ENCODE data around the gene CDC42BPG.

CDC42BPG gene

DNA sequence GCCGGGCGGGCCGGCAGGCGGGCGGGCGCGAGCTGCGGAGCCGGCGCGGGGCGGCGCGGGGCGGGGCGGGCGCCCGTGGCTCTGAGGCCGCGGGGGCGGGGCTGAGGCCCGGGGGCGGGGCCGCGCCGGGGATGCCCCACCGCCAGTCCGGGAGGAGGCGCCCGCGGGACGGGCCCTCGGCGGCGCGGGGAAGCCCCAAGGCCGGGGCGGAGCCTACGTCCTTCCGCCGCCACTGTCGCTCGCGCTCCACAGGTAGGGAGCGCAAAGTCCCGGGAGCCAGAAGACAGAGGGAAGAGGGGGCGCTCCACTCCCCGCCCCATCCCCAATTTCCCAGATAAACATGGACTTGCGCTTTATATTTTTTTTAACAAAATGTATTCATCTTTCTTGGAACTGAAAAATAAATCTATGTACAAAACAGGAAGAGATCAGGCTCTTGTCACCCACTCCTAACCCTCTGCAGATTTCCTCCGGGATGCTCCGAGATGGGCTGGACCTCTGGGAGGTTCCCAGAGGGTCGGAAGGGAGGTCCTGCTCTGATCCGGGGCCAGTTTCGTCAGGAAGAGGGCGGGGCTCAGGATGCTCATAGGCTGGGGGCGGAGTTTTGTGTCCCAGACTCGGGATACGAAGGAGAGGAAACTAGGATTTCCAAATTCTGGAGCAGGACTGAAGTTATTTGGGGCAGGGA is 41.2 kb downstream of the CDC42BPG start, which contains the start of gene MAP4K2:
MAP4K2 (minus strand) TSS at position 57 of the 688 bp plus-strand sequence. CDS start 65 bp downstream, outside the sequence.
- DNase-seq = peak; percentile 89

DNA sequence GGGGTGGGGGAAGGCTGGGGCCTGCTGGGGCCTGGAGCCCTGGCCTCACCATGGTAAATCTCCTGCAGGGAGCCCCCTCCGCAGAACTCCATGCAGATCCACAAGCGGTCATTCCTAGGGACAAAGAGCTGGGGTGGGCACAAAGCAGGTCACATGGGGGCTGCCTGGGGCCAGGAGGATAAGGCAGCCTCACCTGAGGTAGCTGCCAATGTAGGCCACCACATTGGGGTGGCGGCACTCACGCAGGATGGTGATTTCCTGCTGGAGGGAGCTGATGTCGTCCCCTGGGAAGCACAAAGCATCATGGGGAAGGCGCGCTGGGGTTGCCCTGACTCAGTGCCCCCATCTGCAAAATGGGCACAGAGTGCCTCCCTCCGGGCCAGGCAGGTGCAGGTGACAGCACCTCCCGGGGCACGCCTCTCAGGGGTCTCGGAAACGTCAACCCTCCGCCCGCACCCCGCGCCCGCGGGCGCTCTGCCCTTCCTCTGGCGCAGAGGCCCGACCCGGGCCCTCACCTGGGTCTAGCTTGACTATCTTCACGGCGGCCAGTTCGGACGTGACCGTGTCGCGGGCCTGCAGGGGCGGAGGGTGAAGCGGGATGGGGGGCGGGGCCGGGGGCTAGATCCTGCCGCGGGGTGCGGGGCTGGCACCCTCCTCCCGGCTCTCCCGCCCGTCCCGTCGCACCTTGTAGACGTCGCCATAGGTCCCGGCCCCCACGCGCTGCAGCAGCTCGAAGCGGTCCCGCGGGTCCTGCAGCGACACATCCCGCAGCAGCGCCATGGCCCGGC is 41.9 kb downstream of the CDC42BPG start:
- DNase-seq = peak; percentile 37

DNA sequence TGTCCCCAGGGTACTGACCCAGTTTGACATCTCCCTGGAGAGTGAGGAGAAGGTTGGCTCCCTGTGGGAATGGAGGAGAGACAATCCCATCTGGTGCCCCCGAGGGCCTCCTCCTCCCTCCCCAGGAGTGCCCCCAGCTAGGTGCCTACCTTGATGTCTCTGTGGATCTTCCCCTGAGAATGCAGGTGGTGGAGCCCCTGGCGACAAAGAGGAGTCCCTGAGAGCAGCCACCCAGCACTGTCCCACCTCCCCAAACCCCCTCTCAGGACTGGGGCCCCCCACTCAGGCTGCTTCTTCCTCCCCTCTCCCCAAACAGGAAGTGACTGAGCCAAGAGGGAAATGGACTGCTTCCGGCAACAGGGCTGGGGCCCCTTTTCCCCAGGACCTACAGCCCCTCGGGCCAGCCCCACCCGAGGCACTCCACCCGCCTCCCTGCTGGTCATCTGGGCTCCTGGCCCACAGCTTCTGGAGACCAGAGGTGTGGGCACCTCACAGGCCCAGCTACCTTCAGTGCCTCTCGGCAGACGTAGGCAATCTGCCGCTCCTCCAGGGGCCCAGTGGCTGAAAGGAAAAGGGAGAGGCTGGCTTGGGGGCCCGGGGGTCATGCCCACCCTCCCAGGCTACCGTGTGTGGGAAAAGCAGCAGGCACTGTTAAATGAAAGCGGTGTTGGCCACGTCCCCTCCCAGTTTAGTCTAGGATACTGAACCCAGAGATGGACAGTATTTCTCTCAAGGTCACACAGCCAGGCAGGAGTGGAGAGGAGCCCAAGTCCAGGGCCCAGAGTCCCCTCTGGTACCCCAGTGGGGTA is 42.7 kb downstream of the CDC42BPG start:
- no peak for DNase-seq

GRCh38 chr11:64801158-64801464 is 43.3 kb downstream of the CDC42BPG start:
- no peak for DNase-seq

- no peak for DNase-seq
Observed at GRCh38 chr11:64800303-64801157, 43.9 kb downstream of the CDC42BPG start.

DNA sequence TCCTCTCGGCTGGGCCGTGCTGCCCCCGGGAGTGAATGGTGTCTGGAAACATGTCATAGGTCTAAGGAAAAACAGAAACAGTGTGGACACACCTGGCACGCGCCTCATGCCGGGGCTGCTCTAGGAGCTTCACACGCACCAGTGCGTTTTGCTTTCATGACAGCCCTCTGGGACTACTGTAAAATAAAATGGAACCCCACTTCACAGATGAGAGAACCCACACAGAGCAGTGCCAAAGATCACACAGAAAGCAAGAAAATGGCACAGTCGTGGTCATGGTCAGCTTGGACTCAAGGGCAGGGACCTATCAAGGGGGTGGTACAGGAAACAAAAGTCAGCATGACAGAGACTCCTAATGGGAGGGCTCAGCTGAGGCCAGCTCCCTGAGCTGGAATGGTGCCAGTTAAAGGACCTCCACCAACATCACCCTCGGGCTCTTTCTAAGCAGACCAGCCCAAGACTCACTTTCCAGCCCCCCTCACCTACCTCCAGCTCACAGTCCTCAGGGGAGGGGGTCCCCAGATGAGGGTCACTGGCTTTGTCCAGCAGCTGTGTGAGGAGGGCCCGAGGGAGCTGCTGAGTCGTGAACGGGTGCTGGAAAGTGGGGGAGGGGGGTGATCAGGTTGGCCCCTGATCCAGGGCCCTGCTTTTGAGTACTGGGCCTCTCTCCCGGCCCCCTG is 44.7 kb downstream of the CDC42BPG start:
- no peak for DNase-seq

GRCh38 chr11:64799256-64799622 is 45.2 kb downstream of the CDC42BPG start:
- no peak for DNase-seq

GRCh38 chr11:64796757-64797541 is 47.5 kb downstream of the CDC42BPG start:
- no peak for DNase-seq

DNA sequence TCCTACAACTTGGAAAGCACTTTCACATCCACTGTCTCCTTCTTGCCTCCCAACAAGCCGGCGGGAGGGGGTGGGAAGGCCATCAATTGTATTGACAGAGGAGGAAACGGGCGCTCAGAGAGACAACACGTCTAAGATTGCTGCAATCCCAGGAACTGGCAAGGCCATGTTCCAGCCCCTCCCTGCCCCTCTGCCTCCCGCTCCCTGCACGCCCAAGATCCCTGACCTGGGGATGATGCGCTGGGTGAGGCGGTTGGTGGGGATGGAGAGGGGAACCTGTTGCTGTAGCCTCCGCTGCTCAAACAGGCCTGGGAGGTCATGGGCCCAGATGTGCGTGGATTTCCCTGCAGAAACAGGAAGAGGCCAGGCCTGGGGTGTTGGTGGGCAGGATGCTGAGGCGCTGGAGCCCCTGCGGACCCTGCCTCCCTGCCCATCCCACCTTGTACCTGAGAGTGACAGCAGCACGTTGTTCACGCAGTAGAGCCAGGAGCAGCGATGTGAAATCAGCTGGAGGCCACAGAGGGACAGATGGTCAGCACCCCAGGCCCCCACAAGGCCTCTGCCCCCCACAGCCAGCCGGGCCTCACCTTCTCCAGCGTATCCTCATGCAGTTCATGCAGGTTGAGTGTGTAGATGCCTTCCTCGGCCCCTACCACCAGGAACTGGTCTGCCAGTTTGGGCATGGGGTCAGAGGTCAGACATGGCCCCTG is 48.3 kb downstream of the CDC42BPG start:
- no peak for DNase-seq

DNA sequence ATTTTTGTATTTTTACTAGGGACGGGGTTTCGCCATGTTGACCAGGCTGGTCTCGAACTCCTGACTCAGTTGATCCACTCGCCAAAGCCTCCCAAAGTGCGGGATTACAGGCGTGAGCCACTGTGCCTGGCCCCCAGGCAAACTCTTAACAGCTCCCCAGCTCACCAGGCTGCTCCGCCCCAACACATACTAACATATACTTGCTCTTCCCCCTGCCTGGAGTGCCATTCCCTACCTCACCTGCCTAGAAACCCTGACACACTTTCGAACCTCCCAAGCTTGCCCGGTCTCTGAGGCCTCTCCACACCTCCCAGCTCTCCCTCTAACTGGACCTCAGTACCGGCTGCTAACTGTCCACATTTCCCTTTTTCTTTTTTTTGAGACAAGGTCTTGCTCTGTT is 49.9 kb downstream of the CDC42BPG start:
- DNase-seq = no peak

DNA sequence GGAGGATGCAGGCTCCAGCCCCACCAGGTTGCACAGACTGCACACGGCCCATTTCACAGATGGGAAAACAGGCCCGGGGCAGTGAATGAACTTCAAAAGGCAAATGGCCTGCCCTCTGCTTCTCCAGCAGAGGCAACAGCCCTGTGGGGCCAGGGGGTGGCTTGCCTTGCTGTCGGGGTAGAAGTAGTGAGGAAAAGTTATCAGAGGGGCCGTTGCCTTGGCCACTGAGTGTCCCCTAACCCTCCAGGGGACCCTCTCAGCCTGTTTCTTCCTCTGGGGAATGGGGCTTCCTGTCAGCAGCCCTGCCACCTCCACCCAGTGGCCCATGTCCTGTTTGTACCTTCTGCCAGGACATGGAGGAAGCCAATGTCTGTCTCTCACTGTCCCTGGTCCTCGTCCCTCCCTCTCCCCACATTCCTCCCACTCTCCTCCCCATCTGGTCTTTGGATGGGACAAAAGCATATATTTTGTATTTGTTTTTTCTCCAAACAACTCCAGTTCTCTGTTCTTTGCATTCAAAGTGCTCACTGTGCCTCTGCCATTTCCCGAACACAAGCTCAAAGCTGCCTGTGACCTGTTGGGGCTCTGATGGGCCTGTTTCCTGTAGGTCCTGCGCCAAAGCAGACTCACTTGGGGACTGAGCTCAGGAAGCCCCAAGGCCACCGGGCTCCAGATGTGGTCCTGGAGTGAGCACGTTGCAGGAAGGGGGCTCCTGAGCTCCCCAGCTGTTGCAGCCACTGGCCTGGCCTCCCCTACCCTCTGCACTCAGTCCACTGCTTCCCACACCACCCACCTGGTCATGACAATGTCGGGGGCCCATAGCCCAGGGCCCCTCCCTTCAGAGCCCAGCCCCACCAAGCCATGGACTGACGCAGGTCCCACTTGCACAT is 50.9 kb downstream of the CDC42BPG start:
- DNase-seq = no peak

- DNase-seq = no peak
Observed at GRCh38 chr11:64792482-64792881, 52.0 kb downstream of the CDC42BPG start.

- no peak for DNase-seq
Observed at GRCh38 chr11:64791781-64792291, 52.6 kb downstream of the CDC42BPG start.

DNA sequence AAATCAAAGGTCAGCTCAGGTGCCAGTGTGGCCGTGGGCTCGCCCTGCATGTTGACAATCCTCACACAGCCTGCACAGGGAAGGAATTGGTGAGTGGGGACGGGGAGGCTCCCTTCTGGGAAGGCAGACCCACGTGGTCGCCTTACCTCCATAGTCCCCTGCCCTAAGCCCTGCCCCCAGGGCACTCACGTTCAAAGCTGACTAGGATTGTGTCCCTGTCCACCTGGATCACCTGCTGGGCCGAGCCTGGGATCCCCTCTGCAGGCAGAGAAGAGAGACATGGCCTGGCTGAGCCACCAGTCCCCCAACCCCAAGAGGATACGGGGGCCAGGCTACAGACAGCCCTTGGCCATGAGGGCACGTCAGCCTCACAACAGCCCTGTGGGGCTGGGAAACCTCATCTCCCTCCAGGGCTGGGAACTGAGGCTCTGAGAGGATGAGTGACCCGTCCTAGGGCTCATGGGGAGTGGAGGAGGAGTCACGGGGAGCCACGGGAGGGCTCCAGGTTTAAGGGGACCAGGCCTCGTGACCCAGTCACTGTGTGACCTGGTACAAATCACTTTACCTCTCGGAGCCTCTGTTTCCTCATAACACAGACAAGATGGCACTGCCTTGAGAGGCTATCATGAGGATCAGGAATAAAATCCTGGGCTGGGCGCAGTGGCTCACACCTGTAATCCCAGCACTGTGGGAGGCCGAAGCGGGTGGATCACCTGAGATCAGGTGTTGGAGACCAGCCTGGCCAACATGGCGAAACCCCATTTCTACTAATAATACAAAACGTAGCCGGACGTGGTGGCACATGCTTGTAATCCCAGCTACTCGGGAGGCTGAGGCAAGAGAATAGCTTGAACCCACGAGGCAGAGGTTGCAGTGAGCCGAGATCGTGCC is 54.0 kb downstream of the CDC42BPG start:
- DNase-seq = no peak

DNA sequence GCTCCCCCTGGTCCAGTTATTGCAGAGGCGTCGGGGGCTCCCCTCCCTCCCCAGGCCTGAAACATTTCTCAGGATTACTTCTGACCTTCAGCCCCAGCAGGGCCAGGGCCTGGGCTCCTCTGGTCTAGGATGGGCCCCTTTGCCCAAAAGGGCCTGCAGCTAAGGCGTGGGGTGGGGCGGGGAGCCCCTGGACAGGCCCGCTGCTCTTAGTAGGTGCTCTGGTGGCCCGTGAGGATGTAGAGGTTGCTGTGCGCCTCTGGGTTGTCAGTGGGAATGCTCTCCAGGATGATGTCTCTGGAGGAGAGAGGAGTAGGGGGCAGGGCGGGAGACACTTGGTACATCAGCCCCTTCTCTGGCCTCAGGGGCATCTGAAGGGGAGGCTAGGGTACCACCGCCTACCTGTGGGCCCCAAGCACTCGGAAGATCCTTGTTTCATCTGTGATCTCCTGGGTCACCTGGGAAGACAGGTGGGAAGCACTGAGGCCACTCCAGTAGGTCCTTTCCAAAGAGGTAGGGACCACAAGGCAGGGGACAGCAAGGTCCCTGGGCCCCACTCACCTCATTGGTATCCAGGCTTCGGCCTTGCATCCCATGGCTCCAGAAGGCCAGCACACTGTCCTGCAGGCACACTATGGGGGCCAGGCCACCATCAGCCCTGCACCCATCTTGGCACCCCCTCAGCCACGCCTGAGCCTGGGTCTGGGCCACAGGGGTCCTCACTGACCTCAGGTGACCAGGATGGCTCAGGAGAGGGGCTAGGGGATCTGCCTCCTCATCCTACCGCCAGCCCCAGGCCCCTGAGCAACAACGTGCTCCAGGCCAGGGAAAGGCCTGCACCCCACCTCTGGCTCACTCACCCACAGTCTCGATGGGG is 54.9 kb downstream of the CDC42BPG start:
- no peak for DNase-seq

GRCh38 chr11:64788321-64789215 is 55.9 kb downstream of the CDC42BPG start:
- DNase-seq = no peak

Measured in central memory CD4-positive, alpha-beta T cell (primary cell).